ENCODE data around the gene TPST2.

GRCh38 chr22:26494506-26494905 lies 95.4 kb downstream of the TPST2 start:
- no peak for TF ChIP-seq CTCF (conservative IDR thresholded peaks at IDR 0.05)
- TF ChIP-seq ZFX (IDR thresholded peaks at IDR 0.05), result no peak

Measured in C4-2B (cell line).